ENCODE results near the gene SDCBP2.
"Not testable (repeated sequence)": the region's sequence is repeated elsewhere in the genome, so short reads cannot be mapped to it uniquely, and the experiment has no call there.

The SDCBP2 gene

GRCh38 chr20:1360094-1360846 lies 31.3 kb upstream of the SDCBP2 start:
- DNase-seq = no peak
- ATAC-seq = no peak

DNA sequence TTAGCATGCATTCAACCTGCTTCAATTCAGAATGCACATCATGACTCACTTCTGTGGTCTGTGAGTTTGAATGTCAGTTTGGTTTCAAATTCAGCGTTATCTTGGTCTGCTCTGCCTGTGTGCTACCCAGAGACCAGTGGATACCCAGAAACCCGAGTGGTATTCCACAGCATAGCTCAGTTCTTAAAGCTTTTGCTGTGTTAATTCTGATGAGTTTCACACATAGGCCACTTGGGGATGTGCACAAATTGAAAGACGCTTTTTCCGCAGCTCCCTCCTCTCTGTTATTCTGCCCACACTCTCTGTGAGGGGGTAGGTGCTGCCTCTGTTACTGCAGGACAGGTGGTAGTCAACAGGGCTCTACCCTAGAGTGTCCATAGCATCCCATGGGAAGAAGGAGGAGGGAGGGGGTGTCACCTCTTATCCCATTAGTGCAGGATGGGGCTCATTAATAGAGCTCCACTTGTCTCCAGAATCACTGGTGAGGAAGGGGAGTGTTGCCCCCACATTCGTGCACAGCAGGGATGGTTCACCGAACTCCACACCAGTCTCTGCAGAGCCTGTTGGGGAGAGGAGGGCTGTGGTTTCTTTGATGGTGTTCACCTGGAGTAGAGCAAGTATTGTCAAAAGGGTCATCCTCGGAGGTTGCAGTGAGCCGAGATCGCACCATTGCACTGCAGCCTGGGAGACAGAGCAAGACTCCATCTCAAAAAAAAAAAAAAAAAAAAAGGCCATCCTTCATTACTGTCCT lies 29.2 kb upstream of the SDCBP2 start:
- peak; percentile 97 for ATAC-seq
- peak; percentile 33 for DNase-seq

DNA sequence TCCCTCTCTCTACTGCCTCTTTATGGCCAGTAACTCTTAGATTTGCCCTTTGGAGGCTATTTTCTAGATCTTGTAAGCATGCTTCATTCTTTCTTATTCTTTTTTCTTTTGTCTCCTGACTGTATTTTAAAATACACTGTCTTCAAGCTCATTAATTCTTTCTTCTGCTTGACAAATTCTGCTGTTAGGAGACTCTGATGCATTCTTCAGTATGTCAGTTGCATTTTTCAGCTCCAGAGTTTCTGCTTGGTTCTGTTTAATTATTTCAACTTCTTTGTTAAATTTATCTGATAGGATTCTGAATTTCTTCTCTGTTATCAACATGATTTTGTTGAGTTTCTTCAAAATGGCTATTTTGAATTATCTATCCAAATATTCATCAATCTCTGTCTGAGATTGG lies 25.0 kb upstream of the SDCBP2 start:
- no peak for ATAC-seq

DNA sequence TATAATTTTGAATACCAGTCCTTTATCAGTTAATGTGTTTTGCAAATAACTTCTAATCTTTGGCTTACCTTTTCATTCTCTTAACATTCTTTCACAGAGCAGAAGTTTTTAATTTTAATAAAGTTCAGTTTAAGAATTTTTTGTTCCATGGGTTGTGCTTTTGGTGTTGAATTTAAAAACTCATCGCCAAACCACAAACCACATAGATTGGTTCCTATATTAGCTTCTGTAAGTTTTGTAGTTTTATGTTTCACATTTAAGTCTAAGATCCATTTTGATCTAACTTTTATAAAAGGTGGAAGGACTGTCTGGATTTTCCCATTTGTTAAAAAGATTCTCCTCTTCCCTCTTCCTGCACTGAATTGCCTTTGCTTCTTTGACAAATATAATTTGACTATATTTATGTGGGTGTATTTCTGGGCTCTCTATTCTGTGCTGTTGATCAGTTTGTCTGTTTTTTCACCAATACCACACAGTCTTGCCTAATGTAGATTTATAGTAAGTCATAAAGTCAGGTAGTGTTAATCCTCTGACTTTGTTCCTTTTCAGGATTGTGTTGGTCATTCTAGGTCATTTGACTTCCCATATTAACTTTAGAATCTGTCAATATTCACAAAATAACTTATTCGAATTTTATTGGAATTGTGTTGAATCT lies 17.5 kb upstream of the SDCBP2 start:
- DNase-seq = no peak
- ATAC-seq = peak; percentile 52

More for the DNA sequence above, 25.0 kb upstream of the SDCBP2 start:
- no peak for DNase-seq

- no peak for ATAC-seq
Measured at GRCh38 chr20:1345756-1346093, 16.8 kb upstream of the SDCBP2 start.

DNA sequence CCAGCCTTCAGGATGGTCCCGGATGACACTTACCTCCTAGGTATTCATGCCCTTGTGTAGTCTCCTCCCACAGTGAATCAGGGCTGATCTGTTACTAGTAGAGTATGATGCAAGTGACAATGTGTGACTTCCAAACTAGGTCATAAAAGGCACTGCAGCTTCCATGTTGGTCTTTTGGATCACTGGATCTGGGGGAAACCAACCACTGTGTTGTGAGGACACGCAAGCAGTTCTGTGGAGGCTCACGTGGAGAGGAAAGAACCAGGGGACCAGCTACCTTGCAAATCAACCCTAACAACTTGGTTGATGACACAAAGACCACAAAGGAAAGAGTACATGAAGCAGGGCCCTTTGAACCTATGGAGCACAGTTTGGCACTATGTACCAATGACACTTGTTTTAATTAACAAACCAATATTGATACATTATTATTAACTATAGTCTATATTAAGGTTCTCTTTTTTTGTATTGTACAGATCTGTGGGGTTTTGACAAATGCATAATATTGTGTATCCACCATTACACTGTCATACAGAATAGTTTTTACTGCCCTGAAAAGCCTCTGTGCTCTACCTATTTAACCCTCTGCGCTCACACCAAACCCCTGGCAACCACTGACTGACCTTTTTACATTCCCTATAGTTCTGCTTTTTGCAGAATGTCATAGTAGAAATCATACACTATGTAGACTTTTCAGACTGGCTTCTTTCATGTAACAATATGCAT lies 16.3 kb upstream of the SDCBP2 start:
- no peak for DNase-seq

More at GRCh38 chr20:1345756-1346093, 16.8 kb upstream of the SDCBP2 start:
- no peak for DNase-seq

DNA sequence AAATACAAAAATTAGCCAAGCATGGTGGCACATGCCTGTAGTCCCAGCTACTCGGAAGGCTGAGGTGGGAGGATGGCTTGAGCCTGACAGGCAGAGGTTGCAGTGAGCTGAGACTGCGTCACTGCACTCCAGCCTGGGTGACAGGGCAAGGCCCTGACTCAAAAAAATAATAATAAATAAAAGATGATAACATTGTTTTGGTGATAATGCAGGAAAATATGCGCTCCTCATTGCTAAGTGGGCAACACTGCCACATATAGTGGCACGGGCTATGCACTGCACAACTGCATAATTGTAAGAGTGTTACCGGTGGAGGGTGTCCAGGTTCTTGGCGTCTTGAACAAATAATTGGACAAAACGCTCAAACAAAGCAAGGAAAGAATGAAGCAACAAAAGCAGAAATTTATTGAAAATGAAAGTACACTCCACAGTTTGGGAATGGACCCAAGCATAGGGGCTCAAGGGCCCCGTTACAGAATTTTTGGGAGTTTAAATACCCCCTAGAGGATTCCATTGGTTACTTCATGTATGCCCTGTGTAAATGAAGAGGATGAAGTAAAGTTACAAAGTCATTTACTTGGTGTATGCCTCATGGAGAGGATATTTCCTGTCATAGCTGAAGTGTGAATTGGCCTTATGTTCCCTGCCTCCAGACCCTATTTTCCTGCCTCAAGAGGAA lies 14.6 kb upstream of the SDCBP2 start:
- not testable (repeated sequence) for ATAC-seq, DNase-seq

More for the DNA sequence above, 16.3 kb upstream of the SDCBP2 start:
- ATAC-seq = peak; percentile 65

- DNase-seq (no peak), ATAC-seq (no peak)
Measured at GRCh38 chr20:1341561-1342265, 12.8 kb upstream of the SDCBP2 start.

GRCh38 chr20:1338801-1339200 lies 9.9 kb upstream of the SDCBP2 start:
- DNase-seq (no peak), ATAC-seq (no peak)

GRCh38 chr20:1338096-1338495 lies 9.2 kb upstream of the SDCBP2 start:
- ATAC-seq (no peak), DNase-seq (no peak)

- ATAC-seq = no peak
- DNase-seq = no peak
Measured at GRCh38 chr20:1337441-1337840, 8.5 kb upstream of the SDCBP2 start.

- DNase-seq (no peak), ATAC-seq (no peak)
Measured at GRCh38 chr20:1336699-1337367, 7.9 kb upstream of the SDCBP2 start.

- ATAC-seq (peak; percentile 86), DNase-seq (no peak)
Measured at GRCh38 chr20:1335961-1336698, 7.2 kb upstream of the SDCBP2 start.

- ATAC-seq (no peak), DNase-seq (no peak)
Measured at GRCh38 chr20:1334761-1335160, 5.8 kb upstream of the SDCBP2 start.

DNA sequence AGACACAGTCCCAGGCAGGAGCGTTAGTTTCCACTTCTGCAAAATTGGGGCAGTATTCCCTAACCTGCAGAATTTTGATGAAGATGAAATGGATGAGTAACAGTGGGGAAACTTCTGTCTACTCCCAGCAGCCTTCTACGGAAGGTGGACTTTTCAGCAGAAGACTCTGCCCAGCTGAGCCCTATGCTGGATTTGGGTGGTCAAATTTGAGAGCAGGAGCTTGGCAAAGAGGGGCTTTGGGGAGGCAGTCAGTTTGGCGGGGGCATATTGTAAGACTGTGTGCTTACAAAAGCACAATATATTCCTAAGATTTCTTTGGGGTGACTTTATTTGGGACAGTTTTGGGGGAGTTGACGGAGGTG lies 5.4 kb upstream of the SDCBP2 start:
- no peak for DNase-seq
- no peak for ATAC-seq

DNA sequence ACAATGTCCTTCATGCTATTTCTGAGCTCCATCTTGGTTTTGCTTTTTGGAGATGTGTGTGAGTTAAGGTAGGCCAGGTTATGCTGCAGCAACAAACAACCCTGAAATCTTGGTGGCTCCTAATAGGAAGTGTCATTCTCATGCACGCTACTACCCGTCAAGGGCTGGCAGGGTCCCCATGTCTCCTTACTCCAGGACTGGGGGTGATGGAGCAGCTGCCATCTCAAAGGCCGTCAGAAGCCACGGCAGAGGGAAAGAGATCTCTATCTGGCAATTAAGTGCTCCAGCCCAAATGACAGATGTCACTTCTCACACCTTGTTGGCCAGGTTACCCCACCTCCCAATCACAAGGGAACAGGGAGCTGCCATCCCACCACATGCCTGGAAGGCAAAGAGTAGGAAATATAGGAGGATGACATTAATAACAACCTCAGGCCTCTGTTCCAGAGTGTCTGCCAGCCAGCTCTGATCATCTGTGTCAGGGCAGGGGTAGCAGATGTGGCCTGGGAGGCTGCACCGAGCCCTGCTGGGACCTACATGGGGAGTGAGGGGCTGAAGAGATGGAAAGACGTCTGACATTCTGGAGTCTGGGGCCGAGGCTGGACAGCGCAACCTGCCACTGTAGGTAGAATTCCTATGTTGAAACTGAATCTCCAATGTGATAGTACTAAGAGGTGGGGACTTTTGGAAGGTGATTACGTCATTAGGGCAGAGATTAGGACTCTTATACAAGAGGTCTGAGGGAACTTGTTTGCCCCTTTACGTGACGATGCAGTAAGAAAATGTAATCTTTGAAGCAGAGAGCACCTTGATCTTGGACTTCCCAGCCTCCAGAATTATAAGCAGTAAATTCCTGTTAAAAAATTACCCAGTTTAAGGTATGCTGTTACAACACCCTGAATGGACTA lies 4.8 kb upstream of the SDCBP2 start:
- ATAC-seq (no peak), DNase-seq (no peak)

GRCh38 chr20:1332749-1333300 lies 3.9 kb upstream of the SDCBP2 start:
- ATAC-seq = no peak
- no peak for DNase-seq

DNA sequence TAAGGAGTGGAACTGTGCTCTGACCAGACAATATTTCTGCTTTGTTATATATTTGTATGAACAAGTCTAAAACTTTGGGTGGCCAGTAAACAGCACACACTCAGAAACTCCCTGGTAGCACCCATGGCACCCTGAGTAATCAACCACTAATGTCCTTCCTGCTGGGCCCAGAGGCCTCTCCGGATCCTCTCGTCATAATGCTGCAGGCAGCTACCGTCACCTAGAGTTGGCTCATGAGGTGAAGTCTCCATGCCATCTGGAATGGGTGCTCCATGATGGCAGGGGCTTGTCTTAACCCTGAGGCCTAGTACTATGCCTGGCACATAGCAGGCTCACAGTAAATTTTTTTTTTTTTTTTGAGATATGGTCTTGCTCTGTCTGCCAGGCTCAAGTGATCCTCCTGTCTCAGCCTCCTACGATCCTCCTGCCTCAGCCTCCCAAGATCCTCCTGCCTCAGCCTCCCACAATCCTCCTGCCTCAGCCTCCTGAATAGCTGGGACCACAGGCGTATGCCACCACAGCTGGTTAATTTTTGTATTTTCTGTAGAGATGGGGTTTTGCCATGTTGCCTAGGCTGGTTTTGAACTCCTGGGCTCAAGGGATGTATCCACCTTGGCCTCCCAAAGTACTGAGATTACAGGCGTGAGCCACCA lies 3.0 kb upstream of the SDCBP2 start:
- ATAC-seq (no peak), DNase-seq (no peak)

Data from stimulated activated naive CD8-positive, alpha-beta T cell treated with anti-CD3 and anti-CD28 coated beads, Interleukin-15, Interleukin-2, amounts not matched to agents 100 U/mL and 50 U/mL, for 24 hours (primary cell).